Retinal pigment epithelial cell (primary cell): ENCODE measurements around the gene VAT1L.

ENCODE experiments used
- DNase-seq: peaks from one replicate; pipeline ENCODE4 v3.0.0-alpha.2; 2010; ENCODE audit warnings: low read depth
- H3K4me3 ChIP-seq: 2 replicates; pipeline ENCODE4 v1.5.1; 2011; ENCODE audit warnings: mild to moderate bottlenecking, low read length, control low read depth, moderate library complexity
- CTCF ChIP-seq: conservative IDR thresholded peaks from 2 replicates; pipeline ENCODE4 v1.5.1; 2011; ENCODE audit warnings: low read depth, low read length, control low read depth, inconsistent platforms

VAT1L gene

GRCh38 chr16:77789085-77790008, 983 bp downstream of the VAT1L start:
- peak overlapping the region; percentile 62 for H3K4me3 ChIP-seq
- TF ChIP-seq CTCF, result no peak
- DNase-seq, result no peak

- peak overlapping the region; percentile 62 for H3K4me3 ChIP-seq
- no peak for DNase-seq
- TF ChIP-seq CTCF, result no peak
Observed at GRCh38 chr16:77790009-77790372, 1.6 kb downstream of the VAT1L start.

GRCh38 chr16:77790912-77791311, 2.5 kb downstream of the VAT1L start:
- DNase-seq, result no peak
- TF ChIP-seq CTCF, result no peak
- no peak overlapping the region for H3K4me3 ChIP-seq

- DNase-seq, result no peak
- no peak for TF ChIP-seq CTCF
- no peak overlapping the region for H3K4me3 ChIP-seq
Observed at GRCh38 chr16:77793417-77793816, 5.1 kb downstream of the VAT1L start.

GRCh38 chr16:77794586-77794985, 6.2 kb downstream of the VAT1L start:
- no peak for TF ChIP-seq CTCF
- no peak for DNase-seq
- no peak overlapping the region for H3K4me3 ChIP-seq

- DNase-seq, result no peak
- TF ChIP-seq CTCF, result no peak
- H3K4me3 ChIP-seq, result no peak overlapping the region
Observed at GRCh38 chr16:77801817-77802216, 13.5 kb downstream of the VAT1L start.

GRCh38 chr16:77805398-77805797, 17.0 kb downstream of the VAT1L start:
- DNase-seq, result no peak
- H3K4me3 ChIP-seq, result peak overlapping the region; percentile 6
- TF ChIP-seq CTCF, result no peak
